Neural progenitor cell (in vitro differentiated cells): Measurements from ENCODE around the gene KIAA2012.
A peak's percentile ranks its signal among the peaks of the same experiment; 100 is the strongest.

Experiments used
- CTCF ChIP-seq: fragments of 200-600 bp; sonication (generic); IDR thresholded peaks from 2 replicates; pipeline ENCODE4 v1.5.1; 2017; ENCODE audit warnings: antibody characterized with exemption, mild to moderate bottlenecking
- EZH2 ChIP-seq: fragments of 200-600 bp; sonication (generic); IDR thresholded peaks from 2 replicates; pipeline ENCODE4 v1.6.1; 2017; ENCODE audit warnings: antibody characterized with exemption, mild to moderate bottlenecking, moderate library complexity

DNA sequence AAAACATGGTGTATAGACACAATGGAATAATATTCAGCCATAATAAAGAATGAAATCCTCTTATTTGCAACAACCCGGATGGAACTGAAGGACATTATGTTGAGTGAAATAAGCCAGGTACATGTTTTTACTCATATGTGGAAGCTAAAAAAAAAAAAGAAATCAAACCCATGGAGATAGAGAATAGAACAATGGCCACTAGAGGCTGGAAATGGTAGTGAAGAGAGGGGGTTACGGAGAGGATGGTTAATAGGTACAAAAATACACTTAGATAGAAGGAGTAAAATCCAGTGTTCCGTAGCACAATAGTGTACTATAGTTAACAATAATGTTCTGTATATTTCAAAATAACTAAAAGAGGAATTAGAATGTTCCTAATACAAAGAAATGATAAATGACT, 12.8 kb upstream of the KIAA2012 start:
- TF ChIP-seq CTCF (peak; percentile 51), EZH2 (no peak)
